Measurements from ENCODE around the gene AFM. TPM values are rescaled to one million over a fixed set of nuclear protein-coding genes. Genes with fewer than 3 reads are reported as not detected.

Gene AFM
- total and polyA plus RNA-seq, 10 of the 15 experiments (the other 5 are each of a cell fraction or from before 2014, with no cell fraction given) = not detected

- TF ChIP-seq, protein P1, sequence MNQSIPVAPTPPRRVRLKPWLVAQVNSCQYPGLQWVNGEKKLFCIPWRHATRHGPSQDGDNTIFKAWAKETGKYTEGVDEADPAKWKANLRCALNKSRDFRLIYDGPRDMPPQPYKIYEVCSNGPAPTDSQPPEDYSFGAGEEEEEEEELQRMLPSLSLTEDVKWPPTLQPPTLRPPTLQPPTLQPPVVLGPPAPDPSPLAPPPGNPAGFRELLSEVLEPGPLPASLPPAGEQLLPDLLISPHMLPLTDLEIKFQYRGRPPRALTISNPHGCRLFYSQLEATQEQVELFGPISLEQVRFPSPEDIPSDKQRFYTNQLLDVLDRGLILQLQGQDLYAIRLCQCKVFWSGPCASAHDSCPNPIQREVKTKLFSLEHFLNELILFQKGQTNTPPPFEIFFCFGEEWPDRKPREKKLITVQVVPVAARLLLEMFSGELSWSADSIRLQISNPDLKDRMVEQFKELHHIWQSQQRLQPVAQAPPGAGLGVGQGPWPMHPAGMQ (IDR thresholded peaks at IDR 0.05; ENCODE audit: borderline replicate concordance) = no peak
- TF ChIP-seq SMC3 (IDR thresholded peaks at IDR 0.05; ENCODE audit: borderline replicate concordance, low read length) (no peak), ASH2L (IDR thresholded peaks at IDR 0.05; ENCODE audit: borderline replicate concordance, low read depth) (no peak), MEF2A (IDR thresholded peaks at IDR 0.05; ENCODE audit: insufficient read depth, low read depth, low read length) (no peak), MTA2 (IDR thresholded peaks at IDR 0.05; ENCODE audit: low read depth) (no peak), KDM1A (IDR thresholded peaks at IDR 0.05; ENCODE audit: borderline replicate concordance) (no peak), RBBP5 (conservative IDR thresholded peaks at IDR 0.05) (no peak), TBL1XR1 (IDR thresholded peaks at IDR 0.05; ENCODE audit: low read depth, low read length) (no peak), NR2C1 (IDR thresholded peaks at IDR 0.05) (no peak), KLF5 (IDR thresholded peaks at IDR 0.05; ENCODE audit: partially characterized antibody) (no peak), BRCA1 (IDR thresholded peaks at IDR 0.05; ENCODE audit: low read depth, low read length) (no peak), BHLHE40 (IDR thresholded peaks at IDR 0.05; ENCODE audit: borderline replicate concordance in 1 of 2, low read depth in 2 of 2, low read length in 1 of 2) (no peak)
Measured at GRCh38 chr4:73541251-73541650, 59.7 kb downstream of the AFM start (continued).

DNA sequence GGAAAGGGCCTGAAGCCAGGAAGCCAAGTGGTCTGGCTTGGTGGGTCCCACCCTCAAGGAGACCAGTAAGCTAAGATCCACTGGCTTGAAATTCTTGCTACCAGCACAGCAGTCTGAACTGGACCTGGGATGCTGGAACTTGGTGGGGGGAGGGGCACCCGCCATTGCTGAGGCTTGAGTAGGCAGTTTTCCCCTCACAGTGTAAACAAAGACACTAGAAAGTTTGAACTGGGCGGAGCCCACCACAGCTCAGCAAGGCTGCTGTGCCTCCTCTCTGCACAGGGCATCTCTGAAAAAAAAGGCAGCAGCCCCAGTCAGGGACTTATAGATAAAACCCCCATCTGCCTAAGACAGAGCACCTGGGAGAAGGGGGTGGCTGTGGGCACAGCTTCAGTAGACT lies 63.1 kb downstream of the AFM start:
- no peaks in the 10 kb centered on the region for H3K4me1 ChIP-seq (ENCODE audit: control insufficient read depth, insufficient read depth, low read length)
- H3K27me3 ChIP-seq (replicated peaks in 1 of 2; ENCODE audit: control insufficient read depth in 2 of 2, insufficient read depth in 2 of 2, low read length in 1 of 2) = no peaks in the 10 kb centered on the region
- no peak for FAIRE-seq
- no peaks in the 10 kb centered on the region for H3K9me3 ChIP-seq (replicated peaks; ENCODE audit: control insufficient read depth, insufficient read depth, low read length)
- H3K79me2 ChIP-seq (ENCODE audit: control insufficient read depth, insufficient read depth, low read length) = no peaks in the 10 kb centered on the region
- no peak for ATAC-seq
- no TSS peak for BruUV-seq (replicated peaks)
- H3K9ac ChIP-seq (ENCODE audit: control insufficient read depth, insufficient read depth, low read length) = no peak overlapping the region
- DNase-seq (ENCODE audit: low read depth, low spot score) = no peak
- no peak overlapping the region for H3K27ac ChIP-seq (ENCODE audit: control insufficient read depth, insufficient read depth)
- WGBS (ENCODE audit: insufficient coverage, insufficient replicate concordance, low lambda C conversion rate, missing lambda C conversion rate) = 63% methylated on average over 2 of the region's 2 CpGs
- no peak overlapping the region for H3K4me2 ChIP-seq (ENCODE audit: control insufficient read depth, insufficient read depth)
- intact Hi-C loops (cut with micrococcal nuclease; ENCODE audit: unreplicated experiment) = no loop called here
- no peaks in the 10 kb centered on the region for H4K20me1 ChIP-seq (ENCODE audit: control insufficient read depth, insufficient read depth)
- no peaks in the 10 kb centered on the region for H3K36me3 ChIP-seq (ENCODE audit: control insufficient read depth in 2 of 2, insufficient read depth in 2 of 2, low read length in 1 of 2)
- no peak overlapping the region for H3K4me3 ChIP-seq
- in situ Hi-C loops (cut with MboI) = no loop called here
- POLR2A ChIA-PET = no interaction called here
- RAD21 ChIA-PET (ENCODE audit: unreplicated experiment) = no interaction called here
- CTCF ChIA-PET = interaction anchor here (1.0 kb wide), 2 partner anchors 29 to 30 kb away, joined by 3 read pairs; no protein-coding TSS in a partner anchor
- H2AFZ ChIP-seq (ENCODE audit: control insufficient read depth, low read depth, low read length) = no peak overlapping the region
- SMC1A ChIA-PET (ENCODE audit: uncharacterized antibody, unreplicated experiment) = no interaction called here
- TF ChIP-seq HDAC6 (IDR thresholded peaks at IDR 0.05; ENCODE audit: unreplicated experiment) (no peak), SKIL (IDR thresholded peaks at IDR 0.05; ENCODE audit: low read depth, poor library complexity, severe bottlenecking) (no peak), IKZF1 (conservative IDR thresholded peaks at IDR 0.05) (no peak), EED (IDR thresholded peaks at IDR 0.05; ENCODE audit: low read depth) (no peak), SRF (IDR thresholded peaks at IDR 0.05; ENCODE audit: low read depth in 2 of 2, low read length in 2 of 2) (no peak), KDM1A (IDR thresholded peaks at IDR 0.05; ENCODE audit: borderline replicate concordance) (no peak), SMARCA5 (IDR thresholded peaks at IDR 0.05) (no peak), TCF7 (IDR thresholded peaks at IDR 0.05; ENCODE audit: borderline replicate concordance) (no peak), ASH2L (IDR thresholded peaks at IDR 0.05; ENCODE audit: borderline replicate concordance, low read depth) (no peak)
